Measurements from ENCODE around the gene MAN1B1.

- TF ChIP-seq SIN3A (IDR thresholded peaks at IDR 0.05; ENCODE audit: borderline replicate concordance, insufficient read depth, low read length) (no peak), REST (IDR thresholded peaks at IDR 0.05; ENCODE audit: insufficient read depth in 1 of 2, low read depth in 2 of 2, low read length in 2 of 2) (no peak), POLR2AphosphoS5 (IDR thresholded peaks at IDR 0.05; ENCODE audit: low read depth, low read length) (no peak)
Observed at GRCh38 chr9:137116728-137117127, 29.9 kb downstream of the MAN1B1 start.
